ENCODE measurements around the gene CACNA2D3.

DNA sequence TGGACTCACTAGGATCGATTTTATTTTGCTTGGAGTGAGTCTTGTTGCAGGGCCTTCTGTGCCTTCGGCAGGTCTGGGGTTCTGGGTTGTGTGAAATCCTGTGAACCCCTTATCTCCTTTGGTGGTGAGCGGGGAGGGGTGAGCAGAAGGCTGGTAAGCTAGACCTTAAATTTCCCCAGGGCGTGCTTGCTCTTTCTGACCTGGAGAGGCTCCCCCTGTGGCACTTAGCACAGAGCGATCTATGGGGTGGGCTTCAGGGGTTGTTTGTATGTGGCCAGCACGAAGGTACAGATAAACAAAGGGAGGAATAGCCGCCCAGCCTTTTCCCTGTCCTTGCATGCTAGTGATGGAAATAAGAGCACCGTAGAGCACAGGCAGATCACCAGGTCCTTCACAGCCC lies 11.8 kb downstream of the CACNA2D3 start:
- TF ChIP-seq, protein P1, sequence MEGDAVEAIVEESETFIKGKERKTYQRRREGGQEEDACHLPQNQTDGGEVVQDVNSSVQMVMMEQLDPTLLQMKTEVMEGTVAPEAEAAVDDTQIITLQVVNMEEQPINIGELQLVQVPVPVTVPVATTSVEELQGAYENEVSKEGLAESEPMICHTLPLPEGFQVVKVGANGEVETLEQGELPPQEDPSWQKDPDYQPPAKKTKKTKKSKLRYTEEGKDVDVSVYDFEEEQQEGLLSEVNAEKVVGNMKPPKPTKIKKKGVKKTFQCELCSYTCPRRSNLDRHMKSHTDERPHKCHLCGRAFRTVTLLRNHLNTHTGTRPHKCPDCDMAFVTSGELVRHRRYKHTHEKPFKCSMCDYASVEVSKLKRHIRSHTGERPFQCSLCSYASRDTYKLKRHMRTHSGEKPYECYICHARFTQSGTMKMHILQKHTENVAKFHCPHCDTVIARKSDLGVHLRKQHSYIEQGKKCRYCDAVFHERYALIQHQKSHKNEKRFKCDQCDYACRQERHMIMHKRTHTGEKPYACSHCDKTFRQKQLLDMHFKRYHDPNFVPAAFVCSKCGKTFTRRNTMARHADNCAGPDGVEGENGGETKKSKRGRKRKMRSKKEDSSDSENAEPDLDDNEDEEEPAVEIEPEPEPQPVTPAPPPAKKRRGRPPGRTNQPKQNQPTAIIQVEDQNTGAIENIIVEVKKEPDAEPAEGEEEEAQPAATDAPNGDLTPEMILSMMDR (IDR thresholded peaks at IDR 0.05): no peak
- TF ChIP-seq EP300 (IDR thresholded peaks at IDR 0.05; ENCODE audit: low read depth) (no peak), POLR2AphosphoS5 (IDR thresholded peaks at IDR 0.05) (no peak), POLR2A (IDR thresholded peaks at IDR 0.05) (no peak)

Measured in transverse colon (tissue), 4 donors.